ENCODE measurements around the gene NRXN3. TPM values are rescaled to one million over a fixed set of nuclear protein-coding genes. Genes with fewer than 3 reads are reported as not detected.

NRXN3 gene
- total and polyA plus RNA-seq, 4 donors, result 0.07 to 1.2 (median 0.23) TPM

DNA sequence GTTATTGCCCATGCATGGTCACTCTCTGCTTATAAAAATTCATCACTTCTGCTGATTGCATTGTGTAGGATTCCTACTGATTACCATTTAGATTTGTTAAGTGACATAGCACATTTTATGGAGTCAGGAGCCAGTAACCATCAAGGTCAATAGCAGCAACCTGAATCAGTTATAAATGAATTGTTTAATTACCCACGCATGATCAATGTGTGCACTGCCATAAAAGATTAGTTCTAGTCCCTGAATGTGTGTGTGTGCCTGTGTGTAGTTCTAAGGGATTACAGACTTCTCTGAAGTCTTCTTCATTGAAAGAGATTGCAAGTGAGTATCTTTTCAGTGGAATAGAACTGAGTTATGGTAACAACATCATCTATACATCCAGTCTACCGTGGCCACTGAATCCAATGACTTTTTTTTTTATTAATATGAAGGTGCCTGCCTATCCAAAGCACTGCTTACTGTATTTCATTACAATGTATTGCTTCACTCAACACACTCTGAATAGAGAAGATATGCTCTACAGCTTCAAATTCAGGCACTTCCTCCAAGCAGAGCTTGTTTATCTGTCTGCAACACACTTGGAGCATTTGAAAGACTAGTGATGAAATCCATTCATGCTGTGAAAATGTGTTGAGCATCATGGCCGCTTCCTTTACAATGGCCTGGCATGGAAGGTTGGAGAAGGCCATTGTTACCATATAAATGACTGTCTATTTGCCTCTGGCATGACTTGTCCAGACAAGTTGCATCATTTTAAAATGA, 1659.4 kb downstream of the NRXN3 start:
- no peaks in the 10 kb centered on the region for H3K9me3 ChIP-seq (ENCODE audit: control insufficient read depth in 4 of 4, low read length in 3 of 4)
- no peak overlapping the region for H3K4me3 ChIP-seq (ENCODE audit: low read depth in 1 of 3, low read length in 3 of 3)
- WGBS, result 86% methylated on average over 3 of the region's 3 CpGs
- H3K27me3 ChIP-seq (ENCODE audit: control insufficient read depth in 4 of 4, insufficient read depth in 4 of 4, low read length in 3 of 4), result no peaks in the 10 kb centered on the region
- TF ChIP-seq HNF4A (conservative IDR thresholded peaks at IDR 0.05) (no peak), TAF1 (conservative IDR thresholded peaks at IDR 0.05) (no peak), GABPA (IDR thresholded peaks at IDR 0.05 in 1 of 2, conservative IDR thresholded peaks at IDR 0.05 in 1 of 2) (no peak)
- TF ChIP-seq, protein P1, sequence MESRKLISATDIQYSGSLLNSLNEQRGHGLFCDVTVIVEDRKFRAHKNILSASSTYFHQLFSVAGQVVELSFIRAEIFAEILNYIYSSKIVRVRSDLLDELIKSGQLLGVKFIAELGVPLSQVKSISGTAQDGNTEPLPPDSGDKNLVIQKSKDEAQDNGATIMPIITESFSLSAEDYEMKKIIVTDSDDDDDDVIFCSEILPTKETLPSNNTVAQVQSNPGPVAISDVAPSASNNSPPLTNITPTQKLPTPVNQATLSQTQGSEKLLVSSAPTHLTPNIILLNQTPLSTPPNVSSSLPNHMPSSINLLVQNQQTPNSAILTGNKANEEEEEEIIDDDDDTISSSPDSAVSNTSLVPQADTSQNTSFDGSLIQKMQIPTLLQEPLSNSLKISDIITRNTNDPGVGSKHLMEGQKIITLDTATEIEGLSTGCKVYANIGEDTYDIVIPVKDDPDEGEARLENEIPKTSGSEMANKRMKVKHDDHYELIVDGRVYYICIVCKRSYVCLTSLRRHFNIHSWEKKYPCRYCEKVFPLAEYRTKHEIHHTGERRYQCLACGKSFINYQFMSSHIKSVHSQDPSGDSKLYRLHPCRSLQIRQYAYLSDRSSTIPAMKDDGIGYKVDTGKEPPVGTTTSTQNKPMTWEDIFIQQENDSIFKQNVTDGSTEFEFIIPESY (IDR thresholded peaks at IDR 0.05), result no peak
- no peak overlapping the region for H3K27ac ChIP-seq (ENCODE audit: low read depth in 1 of 2, low read length in 2 of 2)
- peaks cover 0 to 10% (median 0%) of the 10 kb centered on the region in 4 donors for H3K4me1 ChIP-seq (ENCODE audit: control insufficient read depth in 4 of 4, insufficient read depth in 4 of 4, low read length in 3 of 4)
- H3K36me3 ChIP-seq (ENCODE audit: control insufficient read depth in 4 of 4, insufficient read depth in 3 of 4, low read depth in 1 of 4, low read length in 3 of 4), result no peaks in the 10 kb centered on the region
- no peak for DNase-seq (ENCODE audit: low spot score)
- no peak overlapping the region for H3K9ac ChIP-seq (ENCODE audit: low read depth in 1 of 2, low read length in 2 of 2)

DNA sequence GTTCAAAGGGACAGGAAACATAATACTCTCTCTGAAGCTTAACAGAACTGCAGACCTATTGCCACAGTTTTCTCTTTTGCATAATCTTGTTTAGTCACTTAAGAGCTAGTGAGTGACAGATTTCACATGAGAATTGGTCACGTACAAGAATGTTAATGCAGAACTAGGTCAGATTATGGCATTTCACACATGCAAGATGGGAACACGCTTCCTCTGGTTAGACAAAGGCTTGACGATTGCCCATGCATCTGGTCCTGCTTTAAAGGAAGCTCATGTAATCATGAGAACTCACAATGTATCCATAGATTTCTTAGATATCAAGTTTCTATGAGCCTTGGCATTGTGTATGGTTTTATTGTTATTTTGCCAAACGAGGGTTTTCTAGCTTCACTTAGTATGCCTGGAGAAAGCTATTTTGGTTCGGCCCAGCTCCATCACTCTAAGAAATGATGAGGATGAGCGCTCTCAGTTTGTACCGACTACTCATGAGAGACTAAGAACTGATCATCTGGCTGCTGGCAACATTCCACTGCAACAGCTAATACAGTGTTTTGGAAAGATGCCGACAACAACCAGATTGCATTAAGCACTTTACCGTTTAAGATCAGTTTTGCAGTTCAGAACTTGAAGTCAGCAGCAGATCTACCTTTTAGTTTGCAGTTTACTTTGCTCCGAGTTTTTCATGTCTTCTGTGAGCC, 1661.2 kb downstream of the NRXN3 start:
- Histone ChIP-seq H3K27me3 (ENCODE audit: control insufficient read depth in 4 of 4, insufficient read depth in 4 of 4, low read length in 3 of 4) (no peaks in the 10 kb centered on the region), H3K9ac (ENCODE audit: low read depth in 1 of 2, low read length in 2 of 2) (no peak overlapping the region), H3K4me3 (ENCODE audit: low read depth in 1 of 3, low read length in 3 of 3) (no peak overlapping the region), H3K27ac (ENCODE audit: low read depth in 1 of 2, low read length in 2 of 2) (no peak overlapping the region), H3K9me3 (ENCODE audit: control insufficient read depth in 4 of 4, low read length in 3 of 4) (no peaks in the 10 kb centered on the region), H3K36me3 (ENCODE audit: control insufficient read depth in 4 of 4, insufficient read depth in 3 of 4, low read depth in 1 of 4, low read length in 3 of 4) (no peaks in the 10 kb centered on the region), H3K4me1 (ENCODE audit: control insufficient read depth in 4 of 4, insufficient read depth in 4 of 4, low read length in 3 of 4) (no peaks in the 10 kb centered on the region)
- DNase-seq (ENCODE audit: low spot score), result no peak
- TF ChIP-seq, protein P1 (IDR thresholded peaks at IDR 0.05), result no peak
- TF ChIP-seq TAF1 (conservative IDR thresholded peaks at IDR 0.05) (no peak), RXRA (IDR thresholded peaks at IDR 0.05) (no peak), SP1 (IDR thresholded peaks at IDR 0.05) (no peak)
- TF ChIP-seq, protein P2, sequence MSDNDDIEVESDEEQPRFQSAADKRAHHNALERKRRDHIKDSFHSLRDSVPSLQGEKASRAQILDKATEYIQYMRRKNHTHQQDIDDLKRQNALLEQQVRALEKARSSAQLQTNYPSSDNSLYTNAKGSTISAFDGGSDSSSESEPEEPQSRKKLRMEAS (IDR thresholded peaks at IDR 0.05), result no peak
- TF ChIP-seq, protein P3, sequence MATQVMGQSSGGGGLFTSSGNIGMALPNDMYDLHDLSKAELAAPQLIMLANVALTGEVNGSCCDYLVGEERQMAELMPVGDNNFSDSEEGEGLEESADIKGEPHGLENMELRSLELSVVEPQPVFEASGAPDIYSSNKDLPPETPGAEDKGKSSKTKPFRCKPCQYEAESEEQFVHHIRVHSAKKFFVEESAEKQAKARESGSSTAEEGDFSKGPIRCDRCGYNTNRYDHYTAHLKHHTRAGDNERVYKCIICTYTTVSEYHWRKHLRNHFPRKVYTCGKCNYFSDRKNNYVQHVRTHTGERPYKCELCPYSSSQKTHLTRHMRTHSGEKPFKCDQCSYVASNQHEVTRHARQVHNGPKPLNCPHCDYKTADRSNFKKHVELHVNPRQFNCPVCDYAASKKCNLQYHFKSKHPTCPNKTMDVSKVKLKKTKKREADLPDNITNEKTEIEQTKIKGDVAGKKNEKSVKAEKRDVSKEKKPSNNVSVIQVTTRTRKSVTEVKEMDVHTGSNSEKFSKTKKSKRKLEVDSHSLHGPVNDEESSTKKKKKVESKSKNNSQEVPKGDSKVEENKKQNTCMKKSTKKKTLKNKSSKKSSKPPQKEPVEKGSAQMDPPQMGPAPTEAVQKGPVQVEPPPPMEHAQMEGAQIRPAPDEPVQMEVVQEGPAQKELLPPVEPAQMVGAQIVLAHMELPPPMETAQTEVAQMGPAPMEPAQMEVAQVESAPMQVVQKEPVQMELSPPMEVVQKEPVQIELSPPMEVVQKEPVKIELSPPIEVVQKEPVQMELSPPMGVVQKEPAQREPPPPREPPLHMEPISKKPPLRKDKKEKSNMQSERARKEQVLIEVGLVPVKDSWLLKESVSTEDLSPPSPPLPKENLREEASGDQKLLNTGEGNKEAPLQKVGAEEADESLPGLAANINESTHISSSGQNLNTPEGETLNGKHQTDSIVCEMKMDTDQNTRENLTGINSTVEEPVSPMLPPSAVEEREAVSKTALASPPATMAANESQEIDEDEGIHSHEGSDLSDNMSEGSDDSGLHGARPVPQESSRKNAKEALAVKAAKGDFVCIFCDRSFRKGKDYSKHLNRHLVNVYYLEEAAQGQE (IDR thresholded peaks at IDR 0.05), result no peak
- 83% methylated on average over 10 of the region's 10 CpGs for WGBS
